Fibroblast of pulmonary artery (primary cell): ENCODE results near the gene DPPA2.
"Not testable (repeated sequence)": the region's sequence is repeated elsewhere in the genome, so short reads cannot be mapped to it uniquely, and the experiment has no call there.

Experiments used
- DNase-seq: peaks from one replicate; pipeline ENCODE4 v3.0.0-alpha.2; 2010; ENCODE audit warnings: low read depth
- H3K4me3 ChIP-seq: replicated peaks from 2 replicates; pipeline ENCODE4 v1.5.1; 2011; ENCODE audit warnings: low read depth, mild to moderate bottlenecking, control low read depth, low read length, moderate library complexity
- TF ChIP-seq, protein P1 (sequence below): IDR thresholded peaks from 2 replicates; pipeline ENCODE4 v1.5.1; 2011; ENCODE audit warnings: mild to moderate bottlenecking, control low read depth, low read length, inconsistent platforms; ENCODE audit errors: missing control alignments

DPPA2 gene, protein sequence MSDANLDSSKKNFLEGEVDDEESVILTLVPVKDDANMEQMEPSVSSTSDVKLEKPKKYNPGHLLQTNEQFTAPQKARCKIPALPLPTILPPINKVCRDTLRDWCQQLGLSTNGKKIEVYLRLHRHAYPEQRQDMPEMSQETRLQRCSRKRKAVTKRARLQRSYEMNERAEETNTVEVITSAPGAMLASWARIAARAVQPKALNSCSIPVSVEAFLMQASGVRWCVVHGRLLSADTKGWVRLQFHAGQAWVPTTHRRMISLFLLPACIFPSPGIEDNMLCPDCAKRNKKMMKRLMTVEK

GRCh38 chr3:109316162-109316730 is at the start of gene DPPA2:
Gene DPPA2 (minus strand): TSS chr3:109316517. CDS start chr3:109314542, 1,975 bp downstream.
- TF ChIP-seq, protein P1, sequence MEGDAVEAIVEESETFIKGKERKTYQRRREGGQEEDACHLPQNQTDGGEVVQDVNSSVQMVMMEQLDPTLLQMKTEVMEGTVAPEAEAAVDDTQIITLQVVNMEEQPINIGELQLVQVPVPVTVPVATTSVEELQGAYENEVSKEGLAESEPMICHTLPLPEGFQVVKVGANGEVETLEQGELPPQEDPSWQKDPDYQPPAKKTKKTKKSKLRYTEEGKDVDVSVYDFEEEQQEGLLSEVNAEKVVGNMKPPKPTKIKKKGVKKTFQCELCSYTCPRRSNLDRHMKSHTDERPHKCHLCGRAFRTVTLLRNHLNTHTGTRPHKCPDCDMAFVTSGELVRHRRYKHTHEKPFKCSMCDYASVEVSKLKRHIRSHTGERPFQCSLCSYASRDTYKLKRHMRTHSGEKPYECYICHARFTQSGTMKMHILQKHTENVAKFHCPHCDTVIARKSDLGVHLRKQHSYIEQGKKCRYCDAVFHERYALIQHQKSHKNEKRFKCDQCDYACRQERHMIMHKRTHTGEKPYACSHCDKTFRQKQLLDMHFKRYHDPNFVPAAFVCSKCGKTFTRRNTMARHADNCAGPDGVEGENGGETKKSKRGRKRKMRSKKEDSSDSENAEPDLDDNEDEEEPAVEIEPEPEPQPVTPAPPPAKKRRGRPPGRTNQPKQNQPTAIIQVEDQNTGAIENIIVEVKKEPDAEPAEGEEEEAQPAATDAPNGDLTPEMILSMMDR: no peak
- H3K4me3 ChIP-seq: no peak within 1 kb of the TSS
- no peak for DNase-seq

DNA sequence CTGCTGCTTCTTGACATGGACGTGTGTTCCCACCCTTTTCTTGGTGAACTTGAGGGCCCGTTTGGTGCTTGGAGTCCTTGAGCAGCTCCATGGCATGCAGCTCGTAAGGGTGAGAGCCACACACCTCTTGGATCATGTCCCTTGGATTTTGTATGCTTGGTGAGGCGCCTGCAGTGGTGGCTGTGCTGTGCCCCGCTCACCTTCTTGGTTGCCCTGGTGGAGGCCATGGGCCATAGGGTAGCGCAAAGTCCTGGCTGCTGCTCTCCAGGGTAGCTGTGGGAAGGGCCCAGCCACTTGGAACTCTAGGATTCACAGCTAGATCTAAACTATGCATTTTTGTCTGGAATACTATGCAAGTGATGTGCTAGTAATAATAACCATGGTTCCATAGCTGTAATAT is 47.8 kb upstream of the DPPA2 start:
- no peak overlapping the region for H3K4me3 ChIP-seq
- TF ChIP-seq, protein P1: no peak
- DNase-seq: no peak

- TF ChIP-seq, protein P1: no peak
- H3K4me3 ChIP-seq: no peak overlapping the region
- no peak for DNase-seq
These were observed 47.3 kb upstream of the DPPA2 start for GRCh38 chr3:109363634-109364033.

DNA sequence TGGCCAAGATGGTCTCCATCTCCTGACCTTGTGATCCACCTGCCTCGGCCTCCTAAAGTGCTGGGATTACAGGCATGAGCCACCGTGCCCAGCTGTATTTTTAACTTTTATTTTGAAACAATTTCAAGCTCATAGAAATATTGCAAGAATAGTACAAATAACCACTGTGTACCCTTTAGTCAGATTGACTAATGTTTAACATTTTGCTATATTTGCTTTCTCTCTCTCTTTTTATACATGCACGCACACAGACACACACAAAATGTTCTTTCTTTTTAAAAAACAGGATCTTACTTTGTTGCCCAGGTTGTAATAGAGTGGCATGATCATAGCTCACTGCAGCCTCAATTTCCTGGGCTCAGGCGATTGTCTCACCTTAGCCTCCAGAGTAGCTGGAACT is 46.5 kb upstream of the DPPA2 start:
- no peak for DNase-seq
- TF ChIP-seq, protein P1: no peak
- H3K4me3 ChIP-seq: no peak overlapping the region

- not testable (repeated sequence) for DNase-seq, H3K4me3 ChIP-seq
These were observed 42.5 kb upstream of the DPPA2 start for GRCh38 chr3:109358809-109359208.

GRCh38 chr3:109356442-109357155 is 40.3 kb upstream of the DPPA2 start:
- DNase-seq: no peak
- TF ChIP-seq, protein P1: no peak
- no peak overlapping the region for H3K4me3 ChIP-seq

GRCh38 chr3:109355625-109356441 is 39.5 kb upstream of the DPPA2 start:
- TF ChIP-seq, protein P1: no peak
- no peak overlapping the region for H3K4me3 ChIP-seq
- DNase-seq: no peak
